K562 (cell line): Measurements from ENCODE around the gene ITK. TPM values are rescaled to one million over a fixed set of nuclear protein-coding genes. Genes with fewer than 3 reads are reported as not detected.

Experiments used
- ATAC-seq: fragments of 200-7000 bp; cut with Tn5 transposase; 3 replicates; pipeline ENCODE4 v1.9.1; 2020; ENCODE audit warnings: moderate library complexity
- BruUV-seq: library from RNA; stranded (reverse); fragments of 400-500 nt; replicated peaks from 2 replicates; lab custom pipeline; 2021; lab: Mats Ljungman, UMichigan
- CTCF ChIA-PET: fragments of 300-600 bp; formaldehyde crosslinking; extraction: SDS; loops from one replicate; lab custom pipeline; 2021; ENCODE audit warnings: low intra/inter-chr PET ratio; lab: Yijun Ruan, JAX
- POLR2A ChIA-PET: fragments of 300-600, 350-650 bp; sonication (Branson Sonifier 250); formaldehyde crosslinking; extraction: SDS; loops from one replicate; lab custom pipeline; 2021; ENCODE audit warnings: antibody characterized with exemption, inconsistent platforms; lab: Yijun Ruan, JAX
- DNase-seq, 4 experiments: peaks; one replicate each; pipeline versions ENCODE4 v3.0.0 to v3.0.0-alpha.2; 2011 to 2018; ENCODE audit warnings: low spot score in 3 of 4, mixed read lengths in 3 of 4; ENCODE audit errors: extremely low read depth in 1 of 4
- FAIRE-seq: peaks from 2 replicates; lab custom pipeline; 2011; peaks lifted over from hg19 to GRCh38; lab: Jason Lieb, UNC
- H2AFZ ChIP-seq: 2 replicates; pipeline ENCODE4 v1.6.0; 2011; ENCODE audit warnings: low read depth, low read length, control low read depth, inconsistent platforms
- H3K27ac ChIP-seq: fragments of 200-600 bp; 3 replicates; pipeline ENCODE4 v1.8.0; 2011; ENCODE audit warnings: low read depth, mild to moderate bottlenecking, control low read depth, inconsistent platforms, low read length, moderate library complexity, mixed read lengths; ENCODE audit errors: extremely low read depth
- H3K27me3 ChIP-seq, 2 experiments: fragments of 300-600 bp in 1 of 2; 2 replicates in 1 of 2; 3 replicates in 1 of 2; pipeline versions ENCODE4 v1.6.0 to v1.8.0; 2011; ENCODE audit warnings: inconsistent platforms in 2 of 2, low read length in 2 of 2, mild to moderate bottlenecking in 1 of 2, mixed read lengths in 1 of 2, moderate library complexity in 1 of 2; ENCODE audit not compliant: control insufficient read depth in 2 of 2, insufficient read depth in 2 of 2
- H3K36me3 ChIP-seq: fragments of 300-600 bp; 3 replicates; pipeline ENCODE4 v1.8.0; 2011; ENCODE audit warnings: mild to moderate bottlenecking, low read length, inconsistent platforms; ENCODE audit not compliant: control insufficient read depth, insufficient read depth
- H3K4me1 ChIP-seq, 2 experiments: fragments of 200-600 bp in 1 of 2; replicated peaks in 1 of 2; 2 replicates in 1 of 2; 3 replicates in 1 of 2; pipeline versions ENCODE4 v1.5.1 to v1.8.0; 2011; ENCODE audit warnings: inconsistent platforms in 2 of 2, low read length in 2 of 2, mild to moderate bottlenecking in 1 of 2, mixed read lengths in 1 of 2, moderate library complexity in 1 of 2; ENCODE audit not compliant: control insufficient read depth in 2 of 2, insufficient read depth in 2 of 2
- H3K4me2 ChIP-seq: 2 replicates; pipeline ENCODE4 v1.6.1; 2011; ENCODE audit warnings: low read length, control low read depth, inconsistent platforms, mixed read lengths; ENCODE audit not compliant: insufficient read depth
- H3K4me3 ChIP-seq: fragments of 200-600 bp; sonication (generic), shearing (Covaris generic); 2 replicates; pipeline ENCODE4 v1.5.1; 2016; ENCODE audit warnings: control low read depth, inconsistent platforms
- H3K79me2 ChIP-seq: fragments of 200-600 bp; 3 replicates; pipeline ENCODE4 v1.8.0; 2011; ENCODE audit warnings: low read length, inconsistent platforms; ENCODE audit not compliant: control insufficient read depth, insufficient read depth
- H3K9ac ChIP-seq, 2 experiments: 2 replicates each; pipeline versions ENCODE4 v1.6.0 to v1.6.1; 2011; ENCODE audit warnings: low read depth in 2 of 2, low read length in 2 of 2, control low read depth in 1 of 2, inconsistent platforms in 1 of 2, mild to moderate bottlenecking in 1 of 2, mixed read lengths in 1 of 2; ENCODE audit not compliant: insufficient read depth in 1 of 2
- H3K9me1 ChIP-seq: one replicate; pipeline ENCODE4 v1.6.0; 2011; ENCODE audit warnings: inconsistent platforms, mild to moderate bottlenecking, low read length, moderate library complexity; ENCODE audit not compliant: control insufficient read depth, insufficient read depth
- H3K9me3 ChIP-seq: replicated peaks from 2 replicates; pipeline ENCODE4 v1.5.1; 2011; ENCODE audit warnings: low read depth, low read length, inconsistent platforms; ENCODE audit not compliant: control insufficient read depth, insufficient read depth
- H4K20me1 ChIP-seq: replicated peaks from 2 replicates; pipeline ENCODE4 v1.6.1; 2011; ENCODE audit warnings: low read length, inconsistent platforms, mixed read lengths; ENCODE audit not compliant: control insufficient read depth, insufficient read depth
- ETV5 ChIP-seq: sonication (generic); formaldehyde crosslinking; IDR thresholded peaks from 2 replicates; pipeline ENCODE4 v1.4.0; 2020; ENCODE audit warnings: low read depth, mild to moderate bottlenecking, missing genetic modification reagents
- HDAC1 ChIP-seq, 2 experiments: fragments of 450-650 bp; IDR thresholded peaks; 2 replicates each; pipeline ENCODE4 v1.6.1; 2016 to 2017; ENCODE audit warnings: inconsistent platforms in 1 of 2, mild to moderate bottlenecking in 1 of 2, moderate library complexity in 1 of 2
- WGBS: fragments of 100-300 bp; shearing (Covaris generic); methylation state at CpG from one replicate; pipeline ENCODE4 v1.1.6; 2016; ENCODE audit warnings: low coverage, mixed read lengths; ENCODE audit not compliant: insufficient coverage; ENCODE audit errors: missing lambda C conversion rate; 5-methylcytosine and 5-hydroxymethylcytosine counted together
- in situ Hi-C: fragments of 300-500 bp; cut with MboI; formaldehyde crosslinking; loops from 4 replicates; pipeline ENCODE4 v1.15.0; 2018; ENCODE audit warnings: inconsistent platforms, mixed read lengths
- intact Hi-C: fragments of 100-400 bp; cut with micrococcal nuclease; formaldehyde crosslinking; loops from 2 replicates; pipeline ENCODE4 v1.14.2; 2022
- polyA plus RNA-seq, 8 experiments: library from polyadenylated mRNA; depleted of rRNA in 4 of 8; stranded (reverse) in 5 of 8; unstranded in 3 of 8; fragments of >200 nt; fragmentation: Nextera tagmentation in 2 of 8; fragmentation: Illumina TruSeq in 1 of 8; extraction: Ambion mirVana in 2 of 8; extraction: Trizol in 1 of 8; gene quantifications; 2 replicates each; pipeline versions ENCODE4 v1.2.1 to v1.2.3, GENCODE V29; 2011 to 2014; ENCODE audit warnings: inconsistent platforms in 1 of 8, missing spikeins in 1 of 8
- total RNA-seq, 7 experiments: library from RNA; depleted of rRNA in 6 of 7; stranded (reverse); fragments of >200 nt in 6 of 7; fragmentation: Illumina TruSeq in 2 of 7; extraction: Trizol in 2 of 7; gene quantifications; 2 replicates each; pipeline versions ENCODE4 v1.2.1 to v1.2.3, GENCODE V29; 2011 to 2021; ENCODE audit warnings: low replicate concordance in 1 of 7
- TF ChIP-seq, protein P1 (sequence below): fragments of 250-450 bp; sonication (Bioruptor Pico); IDR thresholded peaks from 2 replicates; pipeline ENCODE4 v1.6.1; 2021; ENCODE audit warnings: mild to moderate bottlenecking
- TF ChIP-seq, protein P2 (sequence below): IDR thresholded peaks from 2 replicates; pipeline ENCODE4 v1.6.1; 2011; ENCODE audit warnings: borderline replicate concordance, low read depth, mild to moderate bottlenecking, moderate library complexity, low read length; ENCODE audit not compliant: insufficient read depth, poor library complexity, severe bottlenecking

The ITK gene
- total and polyA plus RNA-seq, 9 of the 15 experiments (the other 6 are each of a cell fraction or from before 2014, with no cell fraction given), result 0.04 to 0.75 TPM; not detected in 7

DNA sequence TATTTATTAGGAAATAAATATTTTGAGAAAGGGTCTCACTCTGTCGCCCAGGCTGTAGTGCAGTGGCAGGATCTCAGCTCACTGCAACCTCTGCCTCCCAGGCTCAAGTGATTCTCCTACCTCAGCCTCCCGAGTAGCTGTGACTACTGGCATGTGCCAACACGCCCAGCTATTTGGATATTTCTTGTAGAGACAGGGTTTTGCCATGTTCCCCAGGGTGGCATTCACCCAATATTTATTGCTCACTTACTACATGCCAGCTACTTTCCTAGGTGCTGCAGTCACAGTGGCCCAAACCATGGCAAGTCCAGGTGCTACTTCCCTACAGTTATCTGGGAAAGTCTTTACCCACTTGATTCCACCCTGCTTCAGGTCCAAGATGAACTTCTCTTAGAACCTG lies 29.6 kb upstream of the ITK start:
- WGBS, result 0% methylated on average over 3 of the region's 3 CpGs
- Histone ChIP-seq H4K20me1 (no peaks in the 10 kb centered on the region), H3K9ac (no peak overlapping the region), H3K36me3 (no peaks in the 10 kb centered on the region), H3K79me2 (no peaks in the 10 kb centered on the region), H3K27ac (no peak overlapping the region), H2AFZ (no peak overlapping the region), H3K4me2 (no peak overlapping the region), H3K9me1 (no peaks in the 10 kb centered on the region), H3K9me3 (no peaks in the 10 kb centered on the region), H3K4me1 (peaks cover 0 to 3% of the 10 kb centered on the region in 2 experiments; a peak in 1 of 5 replicates), H3K27me3 (no peaks in the 10 kb centered on the region; a peak in 1 of 5 replicates), H3K4me3 (no peak overlapping the region)
- in situ Hi-C loops, result no loop called here
- DNase-seq (no peak), ATAC-seq (no peak), FAIRE-seq (no peak)
- POLR2A ChIA-PET, result no interaction called here
- CTCF ChIA-PET, result interaction anchor here (0.6 kb wide), 1 partner anchor 162 kb away, joined by 4 read pairs; no protein-coding TSS in a partner anchor
- intact Hi-C loops, result no loop called here
- no TSS peak for BruUV-seq
- TF ChIP-seq HDAC1 (IDR thresholded peaks at IDR 0.05), result no peak
- TF ChIP-seq ETV5 (CRISPR knock-in tag), result no peak
- TF ChIP-seq, protein P1, sequence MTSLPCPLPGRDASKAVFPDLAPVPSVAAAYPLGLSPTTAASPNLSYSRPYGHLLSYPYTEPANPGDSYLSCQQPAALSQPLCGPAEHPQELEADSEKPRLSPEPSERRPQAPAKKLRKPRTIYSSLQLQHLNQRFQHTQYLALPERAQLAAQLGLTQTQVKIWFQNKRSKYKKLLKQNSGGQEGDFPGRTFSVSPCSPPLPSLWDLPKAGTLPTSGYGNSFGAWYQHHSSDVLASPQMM (CRISPR knock-in tag), result no peak
- TF ChIP-seq, protein P2, sequence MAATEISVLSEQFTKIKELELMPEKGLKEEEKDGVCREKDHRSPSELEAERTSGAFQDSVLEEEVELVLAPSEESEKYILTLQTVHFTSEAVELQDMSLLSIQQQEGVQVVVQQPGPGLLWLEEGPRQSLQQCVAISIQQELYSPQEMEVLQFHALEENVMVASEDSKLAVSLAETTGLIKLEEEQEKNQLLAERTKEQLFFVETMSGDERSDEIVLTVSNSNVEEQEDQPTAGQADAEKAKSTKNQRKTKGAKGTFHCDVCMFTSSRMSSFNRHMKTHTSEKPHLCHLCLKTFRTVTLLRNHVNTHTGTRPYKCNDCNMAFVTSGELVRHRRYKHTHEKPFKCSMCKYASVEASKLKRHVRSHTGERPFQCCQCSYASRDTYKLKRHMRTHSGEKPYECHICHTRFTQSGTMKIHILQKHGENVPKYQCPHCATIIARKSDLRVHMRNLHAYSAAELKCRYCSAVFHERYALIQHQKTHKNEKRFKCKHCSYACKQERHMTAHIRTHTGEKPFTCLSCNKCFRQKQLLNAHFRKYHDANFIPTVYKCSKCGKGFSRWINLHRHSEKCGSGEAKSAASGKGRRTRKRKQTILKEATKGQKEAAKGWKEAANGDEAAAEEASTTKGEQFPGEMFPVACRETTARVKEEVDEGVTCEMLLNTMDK, result no peak
